Fibroblast of the aortic adventitia (primary cell): ENCODE measurements around the gene AMER3. TPM values are rescaled to one million over a fixed set of nuclear protein-coding genes. Genes with fewer than 3 reads are reported as not detected.

Experiments
- DNase-seq: peaks from one replicate; pipeline ENCODE4 v3.0.0-alpha.2; 2010; ENCODE audit warnings: low read depth
- H3K4me3 ChIP-seq: 2 replicates; pipeline ENCODE4 v1.5.1; 2011; ENCODE audit warnings: low read depth, mild to moderate bottlenecking, control low read depth, low read length, moderate library complexity
- total RNA-seq: library from RNA; depleted of rRNA; stranded (reverse); fragments of >200 nt; gene quantifications from 2 replicates; pipeline ENCODE4 v1.2.3, GENCODE V29; 2012; ENCODE audit warnings: low replicate concordance
- TF ChIP-seq, protein P1 (sequence below): IDR thresholded peaks from 2 replicates; pipeline ENCODE4 v1.5.1; 2011; ENCODE audit warnings: mild to moderate bottlenecking, low read length, control low read depth, inconsistent platforms; ENCODE audit not compliant: insufficient read depth

AMER3 gene
- total RNA-seq, 1 donor, result not detected

DNA sequence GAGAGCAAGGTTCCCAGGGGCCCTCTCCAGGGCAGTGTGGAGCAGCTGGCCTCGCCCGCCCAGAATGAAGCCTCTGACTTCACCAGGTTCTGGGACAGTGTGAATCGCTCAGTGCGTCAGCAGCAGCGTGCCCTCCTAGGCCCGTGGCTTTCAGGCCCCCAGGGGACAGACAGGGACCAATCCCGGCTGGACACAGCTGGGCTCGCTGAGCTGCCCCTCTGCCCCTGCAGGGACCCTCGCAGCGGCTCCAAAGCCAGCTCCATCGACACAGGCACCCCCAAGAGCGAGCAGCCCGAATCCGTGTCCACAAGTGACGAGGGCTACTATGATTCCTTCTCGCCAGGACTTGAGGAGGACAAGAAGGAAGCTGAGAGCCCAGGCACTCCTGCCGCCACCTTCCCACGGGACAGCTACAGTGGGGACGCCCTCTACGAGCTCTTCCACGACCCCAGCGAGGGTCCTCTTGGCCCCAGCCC is 7.6 kb downstream of the AMER3 start:
- no peak overlapping the region for H3K4me3 ChIP-seq
- TF ChIP-seq, protein P1, sequence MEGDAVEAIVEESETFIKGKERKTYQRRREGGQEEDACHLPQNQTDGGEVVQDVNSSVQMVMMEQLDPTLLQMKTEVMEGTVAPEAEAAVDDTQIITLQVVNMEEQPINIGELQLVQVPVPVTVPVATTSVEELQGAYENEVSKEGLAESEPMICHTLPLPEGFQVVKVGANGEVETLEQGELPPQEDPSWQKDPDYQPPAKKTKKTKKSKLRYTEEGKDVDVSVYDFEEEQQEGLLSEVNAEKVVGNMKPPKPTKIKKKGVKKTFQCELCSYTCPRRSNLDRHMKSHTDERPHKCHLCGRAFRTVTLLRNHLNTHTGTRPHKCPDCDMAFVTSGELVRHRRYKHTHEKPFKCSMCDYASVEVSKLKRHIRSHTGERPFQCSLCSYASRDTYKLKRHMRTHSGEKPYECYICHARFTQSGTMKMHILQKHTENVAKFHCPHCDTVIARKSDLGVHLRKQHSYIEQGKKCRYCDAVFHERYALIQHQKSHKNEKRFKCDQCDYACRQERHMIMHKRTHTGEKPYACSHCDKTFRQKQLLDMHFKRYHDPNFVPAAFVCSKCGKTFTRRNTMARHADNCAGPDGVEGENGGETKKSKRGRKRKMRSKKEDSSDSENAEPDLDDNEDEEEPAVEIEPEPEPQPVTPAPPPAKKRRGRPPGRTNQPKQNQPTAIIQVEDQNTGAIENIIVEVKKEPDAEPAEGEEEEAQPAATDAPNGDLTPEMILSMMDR, result no peak
- no peak for DNase-seq

DNA sequence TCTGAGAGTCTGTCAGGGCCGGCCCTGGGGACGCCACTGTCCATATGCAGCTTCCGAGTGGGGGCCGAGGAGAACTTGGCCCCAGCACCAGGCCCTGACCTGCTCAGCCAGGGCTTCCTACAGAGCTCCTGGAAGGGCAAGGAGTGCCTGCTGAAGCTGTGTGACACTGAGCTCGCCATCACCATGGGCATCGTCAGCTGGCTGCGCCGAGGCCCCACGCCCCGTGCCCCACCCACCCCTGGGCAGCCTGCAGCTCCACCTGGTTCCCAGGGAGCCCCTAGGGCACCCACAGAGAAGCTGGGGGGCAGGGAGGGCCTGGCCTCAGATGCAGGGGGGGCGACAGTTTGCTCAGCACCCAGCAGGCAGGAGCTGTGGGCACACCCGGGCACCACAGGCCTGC is 8.1 kb downstream of the AMER3 start:
- no peak overlapping the region for H3K4me3 ChIP-seq
- DNase-seq, result no peak
- TF ChIP-seq, protein P1, result no peak

DNA sequence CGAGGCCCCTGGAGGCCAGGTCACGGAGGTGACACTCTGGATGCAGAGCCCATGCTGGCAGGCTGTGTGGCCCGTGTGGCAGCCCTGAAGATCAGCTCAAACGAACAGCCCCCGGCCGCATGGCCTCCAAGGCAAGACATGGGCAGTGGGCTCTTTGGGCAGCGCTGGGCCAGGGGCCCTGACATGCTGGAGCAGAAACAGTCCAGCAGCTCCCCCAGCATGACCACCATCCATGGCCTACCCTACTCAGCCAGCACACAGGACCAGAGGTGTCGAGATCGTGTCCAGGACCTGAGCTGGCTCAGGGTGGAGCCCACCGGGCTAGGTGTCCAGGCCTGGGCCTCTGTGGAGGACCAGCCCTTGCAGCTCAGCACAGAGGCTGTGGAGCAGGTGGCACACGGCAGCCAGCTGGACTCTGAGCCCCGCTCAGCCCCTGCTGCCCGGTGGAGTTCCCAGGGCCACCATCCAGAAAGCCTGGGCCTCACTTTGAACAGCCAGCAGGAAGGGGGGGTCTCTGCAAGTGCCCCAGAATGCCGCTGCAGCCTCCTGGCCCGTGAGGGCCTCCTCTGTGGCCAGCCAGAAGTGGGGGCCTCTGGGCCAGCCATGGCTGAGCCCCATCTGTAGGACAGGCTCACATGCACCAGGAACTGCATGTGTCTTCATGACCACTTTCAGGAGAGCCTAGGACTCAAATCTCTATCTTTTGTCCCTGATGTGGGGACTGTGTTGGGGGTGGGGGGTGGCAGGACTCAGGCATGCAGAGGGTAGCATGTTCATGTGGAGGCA is 8.9 kb downstream of the AMER3 start:
- no peak overlapping the region for H3K4me3 ChIP-seq
- TF ChIP-seq, protein P1, result no peak
- no peak for DNase-seq

DNA sequence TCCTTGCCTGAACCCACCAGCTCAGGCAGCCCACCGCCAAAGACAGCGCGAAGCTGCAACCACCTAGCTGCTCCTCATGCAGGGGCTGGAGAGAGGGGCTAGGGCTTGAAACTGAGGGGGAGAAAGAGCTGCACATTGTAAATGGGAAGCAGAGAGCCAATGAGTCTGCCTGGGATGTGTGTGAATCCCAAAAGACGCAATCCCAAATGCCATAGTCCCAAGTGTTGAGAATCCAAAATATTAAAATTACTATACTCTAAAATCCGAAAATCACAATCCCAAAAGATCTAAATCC is 9.4 kb downstream of the AMER3 start:
- TF ChIP-seq, protein P1, result no peak
- DNase-seq, result no peak
- no peak overlapping the region for H3K4me3 ChIP-seq

DNA sequence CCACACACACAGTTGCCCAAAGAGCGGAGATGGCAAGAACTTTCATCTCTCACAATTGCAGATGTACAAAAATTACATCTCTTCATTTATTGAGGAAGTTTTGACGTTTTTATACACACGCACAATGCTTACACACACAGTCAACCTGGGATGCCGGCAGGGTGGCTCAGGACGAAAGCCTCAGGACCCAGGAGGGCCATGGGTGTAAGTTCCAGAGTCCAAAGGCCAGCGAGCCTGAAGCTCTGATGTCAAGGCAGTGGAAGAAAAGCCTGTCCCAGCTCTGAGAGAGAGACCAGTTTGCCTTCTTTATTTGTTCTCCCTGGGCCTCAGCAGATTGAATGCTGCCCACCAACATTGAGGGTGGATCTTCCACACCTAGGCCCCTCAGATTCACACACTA is 10.1 kb downstream of the AMER3 start:
- H3K4me3 ChIP-seq, result no peak overlapping the region
- no peak for DNase-seq
- TF ChIP-seq, protein P1, result no peak

DNA sequence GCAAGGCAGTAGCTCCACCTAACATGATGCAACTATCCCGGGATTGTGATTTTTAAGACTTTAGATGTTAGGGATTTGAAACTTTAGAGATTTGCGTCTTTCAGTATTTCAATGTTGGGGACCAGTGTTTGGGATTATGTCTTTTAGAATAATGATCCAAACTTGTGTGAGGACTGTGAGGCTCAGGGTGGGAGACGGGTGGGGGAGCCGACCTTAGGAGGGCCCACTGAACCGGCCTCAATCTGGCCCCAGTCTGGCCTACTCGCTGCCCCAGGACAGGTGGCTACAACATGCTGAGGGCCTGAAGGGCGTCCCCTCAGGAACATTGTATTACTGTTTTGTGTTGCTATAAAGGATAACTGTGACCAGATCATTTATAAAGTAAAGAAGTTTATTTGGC is 10.7 kb downstream of the AMER3 start:
- H3K4me3 ChIP-seq, result no peak overlapping the region
- DNase-seq, result no peak
- TF ChIP-seq, protein P1, result no peak
